ENCODE data around the gene TOGARAM1. TPM values are rescaled to one million over a fixed set of nuclear protein-coding genes. Genes with fewer than 3 reads are reported as not detected.

Gene TOGARAM1
- total RNA-seq, 1 experiment from 2014 or later = 34.2 TPM

- H3K9me2 ChIP-seq (replicated peaks; ENCODE audit: insufficient read depth, low read length) = no peaks in the 10 kb centered on the region
Measured at GRCh38 chr14:44941591-44941990, 20.4 kb upstream of the TOGARAM1 start.

GRCh38 chr14:44942436-44942835 lies 19.6 kb upstream of the TOGARAM1 start:
- Histone ChIP-seq H3K4me3 (ENCODE audit: low read length) (no peak overlapping the region), H2AFZ (ENCODE audit: low read length) (no peak overlapping the region), H3K9me2 (replicated peaks; ENCODE audit: insufficient read depth, low read length) (no peaks in the 10 kb centered on the region), H3K79me2 (ENCODE audit: low read length) (peaks cover 89% of the 10 kb centered on the region), H3K27ac (ENCODE audit: low read length) (no peak overlapping the region), H3K9me3 (ENCODE audit: low read length) (no peaks in the 10 kb centered on the region), H3K4me2 (ENCODE audit: low read depth, low read length, poor library complexity, severe bottlenecking) (no peak overlapping the region), H3K9ac (ENCODE audit: low read length) (no peak overlapping the region), H3K27me3 (ENCODE audit: low read length) (no peaks in the 10 kb centered on the region), H3K4me1 (ENCODE audit: low read length) (no peaks in the 10 kb centered on the region), H4K20me1 (ENCODE audit: insufficient read depth, low read depth, low read length) (no peaks in the 10 kb centered on the region), H3K36me3 (ENCODE audit: insufficient read depth, low read length) (peaks cover 74% of the 10 kb centered on the region)
- DNase-seq = no peak

More at GRCh38 chr14:44941591-44941990, 20.4 kb upstream of the TOGARAM1 start:
- no peak for DNase-seq
- Histone ChIP-seq H2AFZ (ENCODE audit: low read length) (no peak overlapping the region), H3K36me3 (ENCODE audit: insufficient read depth, low read length) (peaks cover 68% of the 10 kb centered on the region), H3K9ac (ENCODE audit: low read length) (no peak overlapping the region), H3K4me1 (ENCODE audit: low read length) (no peaks in the 10 kb centered on the region), H3K79me2 (ENCODE audit: low read length) (peaks cover 86% of the 10 kb centered on the region), H3K27me3 (ENCODE audit: low read length) (no peaks in the 10 kb centered on the region), H3K4me2 (ENCODE audit: low read depth, low read length, poor library complexity, severe bottlenecking) (no peak overlapping the region), H3K27ac (ENCODE audit: low read length) (no peak overlapping the region), H3K4me3 (ENCODE audit: low read length) (no peak overlapping the region), H4K20me1 (ENCODE audit: insufficient read depth, low read depth, low read length) (no peaks in the 10 kb centered on the region), H3K9me3 (ENCODE audit: low read length) (no peaks in the 10 kb centered on the region)

- no peaks in the 10 kb centered on the region for H4K20me1 ChIP-seq (ENCODE audit: insufficient read depth, low read depth, low read length)
- no peak overlapping the region for H3K4me2 ChIP-seq (ENCODE audit: low read depth, low read length, poor library complexity, severe bottlenecking)
- H3K36me3 ChIP-seq (ENCODE audit: insufficient read depth, low read length) = peaks cover 76% of the 10 kb centered on the region
- no peak overlapping the region for H3K4me3 ChIP-seq (ENCODE audit: low read length)
- H2AFZ ChIP-seq (ENCODE audit: low read length) = no peak overlapping the region
- no peaks in the 10 kb centered on the region for H3K4me1 ChIP-seq (ENCODE audit: low read length)
- no peak overlapping the region for H3K9ac ChIP-seq (ENCODE audit: low read length)
- peaks cover 91% of the 10 kb centered on the region for H3K79me2 ChIP-seq (ENCODE audit: low read length)
- no peaks in the 10 kb centered on the region for H3K27me3 ChIP-seq (ENCODE audit: low read length)
- no peak for DNase-seq
- H3K9me2 ChIP-seq (replicated peaks; ENCODE audit: insufficient read depth, low read length) = no peaks in the 10 kb centered on the region
- H3K9me3 ChIP-seq (ENCODE audit: low read length) = no peaks in the 10 kb centered on the region
- no peak overlapping the region for H3K27ac ChIP-seq (ENCODE audit: low read length)
Measured at GRCh38 chr14:44944107-44944506, 17.9 kb upstream of the TOGARAM1 start.

- H3K4me3 ChIP-seq (ENCODE audit: low read length) = no peak overlapping the region
- H3K9me3 ChIP-seq (ENCODE audit: low read length) = no peaks in the 10 kb centered on the region
- H3K9ac ChIP-seq (ENCODE audit: low read length) = no peak overlapping the region
- no peak overlapping the region for H2AFZ ChIP-seq (ENCODE audit: low read length)
- peaks cover 74% of the 10 kb centered on the region for H3K36me3 ChIP-seq (ENCODE audit: insufficient read depth, low read length)
- no peaks in the 10 kb centered on the region for H3K4me1 ChIP-seq (ENCODE audit: low read length)
- H3K4me2 ChIP-seq (ENCODE audit: low read depth, low read length, poor library complexity, severe bottlenecking) = no peak overlapping the region
- no peak for DNase-seq
- H3K79me2 ChIP-seq (ENCODE audit: low read length) = peaks cover 91% of the 10 kb centered on the region
- H3K27me3 ChIP-seq (ENCODE audit: low read length) = no peaks in the 10 kb centered on the region
- H4K20me1 ChIP-seq (ENCODE audit: insufficient read depth, low read depth, low read length) = no peaks in the 10 kb centered on the region
- H3K27ac ChIP-seq (ENCODE audit: low read length) = no peak overlapping the region
- H3K9me2 ChIP-seq (replicated peaks; ENCODE audit: insufficient read depth, low read length) = no peaks in the 10 kb centered on the region
Measured at GRCh38 chr14:44945264-44945663, 16.7 kb upstream of the TOGARAM1 start.

GRCh38 chr14:44951051-44951450 lies 10.9 kb upstream of the TOGARAM1 start:
- H3K9me2 ChIP-seq (replicated peaks; ENCODE audit: insufficient read depth, low read length) = no peaks in the 10 kb centered on the region
- H3K36me3 ChIP-seq (ENCODE audit: insufficient read depth, low read length) = peaks cover 76% of the 10 kb centered on the region
- peaks cover 97% of the 10 kb centered on the region for H3K79me2 ChIP-seq (ENCODE audit: low read length)
- no peak overlapping the region for H3K27ac ChIP-seq (ENCODE audit: low read length)
- H3K4me2 ChIP-seq (ENCODE audit: low read depth, low read length, poor library complexity, severe bottlenecking) = no peak overlapping the region
- no peaks in the 10 kb centered on the region for H4K20me1 ChIP-seq (ENCODE audit: insufficient read depth, low read depth, low read length)
- no peaks in the 10 kb centered on the region for H3K27me3 ChIP-seq (ENCODE audit: low read length)
- DNase-seq = no peak
- no peaks in the 10 kb centered on the region for H3K4me1 ChIP-seq (ENCODE audit: low read length)
- H3K4me3 ChIP-seq (ENCODE audit: low read length) = no peak overlapping the region
- no peak overlapping the region for H2AFZ ChIP-seq (ENCODE audit: low read length)
- no peak overlapping the region for H3K9ac ChIP-seq (ENCODE audit: low read length)
- H3K9me3 ChIP-seq (ENCODE audit: low read length) = no peaks in the 10 kb centered on the region

GRCh38 chr14:44952391-44953110 lies 9.4 kb upstream of the TOGARAM1 start:
- Histone ChIP-seq H3K27me3 (ENCODE audit: low read length) (no peaks in the 10 kb centered on the region), H3K9me3 (ENCODE audit: low read length) (no peaks in the 10 kb centered on the region), H2AFZ (ENCODE audit: low read length) (no peak overlapping the region), H3K36me3 (ENCODE audit: insufficient read depth, low read length) (peaks cover 74% of the 10 kb centered on the region), H3K4me1 (ENCODE audit: low read length) (peaks cover 1% of the 10 kb centered on the region; the same call in 1 of the 2 replicates), H3K9ac (ENCODE audit: low read length) (no peak overlapping the region), H4K20me1 (ENCODE audit: insufficient read depth, low read depth, low read length) (no peaks in the 10 kb centered on the region), H3K27ac (ENCODE audit: low read length) (no peak overlapping the region), H3K4me2 (ENCODE audit: low read depth, low read length, poor library complexity, severe bottlenecking) (no peak overlapping the region), H3K9me2 (replicated peaks; ENCODE audit: insufficient read depth, low read length) (no peaks in the 10 kb centered on the region), H3K4me3 (ENCODE audit: low read length) (no peak overlapping the region), H3K79me2 (ENCODE audit: low read length) (peaks cover 99% of the 10 kb centered on the region)
- DNase-seq = no peak

- Histone ChIP-seq H4K20me1 (ENCODE audit: insufficient read depth, low read depth, low read length) (no peaks in the 10 kb centered on the region), H3K4me1 (ENCODE audit: low read length) (peaks cover 22% of the 10 kb centered on the region)
Measured at GRCh38 chr14:44954750-44955149, 7.2 kb upstream of the TOGARAM1 start.

GRCh38 chr14:44955528-44955927 lies 6.5 kb upstream of the TOGARAM1 start:
- peaks cover 49% of the 10 kb centered on the region for H3K36me3 ChIP-seq (ENCODE audit: insufficient read depth, low read length)
- no peaks in the 10 kb centered on the region; the same call in 1 of the 2 replicates for H4K20me1 ChIP-seq (ENCODE audit: insufficient read depth, low read depth, low read length)
- H3K4me3 ChIP-seq (ENCODE audit: low read length) = no peak overlapping the region
- H3K4me2 ChIP-seq (ENCODE audit: low read depth, low read length, poor library complexity, severe bottlenecking) = no peak overlapping the region
- peaks cover 99% of the 10 kb centered on the region for H3K79me2 ChIP-seq (ENCODE audit: low read length)
- no peak overlapping the region for H2AFZ ChIP-seq (ENCODE audit: low read length)
- H3K9me3 ChIP-seq (ENCODE audit: low read length) = no peaks in the 10 kb centered on the region
- no peak for DNase-seq
- H3K9ac ChIP-seq (ENCODE audit: low read length) = no peak overlapping the region
- H3K9me2 ChIP-seq (replicated peaks; ENCODE audit: insufficient read depth, low read length) = no peaks in the 10 kb centered on the region
- peaks cover 30% of the 10 kb centered on the region for H3K4me1 ChIP-seq (ENCODE audit: low read length)
- no peak overlapping the region for H3K27ac ChIP-seq (ENCODE audit: low read length)
- H3K27me3 ChIP-seq (ENCODE audit: low read length) = no peaks in the 10 kb centered on the region

More at GRCh38 chr14:44954750-44955149, 7.2 kb upstream of the TOGARAM1 start:
- no peak overlapping the region for H3K4me3 ChIP-seq (ENCODE audit: low read length)
- H3K36me3 ChIP-seq (ENCODE audit: insufficient read depth, low read length) = peaks cover 55% of the 10 kb centered on the region
- no peaks in the 10 kb centered on the region for H3K9me2 ChIP-seq (replicated peaks; ENCODE audit: insufficient read depth, low read length)
- H3K9ac ChIP-seq (ENCODE audit: low read length) = no peak overlapping the region
- no peaks in the 10 kb centered on the region for H3K9me3 ChIP-seq (ENCODE audit: low read length)
- no peak overlapping the region for H3K27ac ChIP-seq (ENCODE audit: low read length)
- no peaks in the 10 kb centered on the region for H3K27me3 ChIP-seq (ENCODE audit: low read length)
- no peak for DNase-seq
- H3K79me2 ChIP-seq (ENCODE audit: low read length) = peaks cover 99% of the 10 kb centered on the region
- no peak overlapping the region for H2AFZ ChIP-seq (ENCODE audit: low read length)
- no peak overlapping the region for H3K4me2 ChIP-seq (ENCODE audit: low read depth, low read length, poor library complexity, severe bottlenecking)
